Measurements from ENCODE around the gene CDH20.

Gene CDH20

GRCh38 chr18:61432590-61432989 lies 99.4 kb downstream of the CDH20 start:
- DNase-seq: no peak

- DNase-seq: no peak
Observed at GRCh38 chr18:61435064-61435652, 101.9 kb downstream of the CDH20 start.

GRCh38 chr18:61443081-61443725 lies 110.0 kb downstream of the CDH20 start:
- DNase-seq: no peak

GRCh38 chr18:61448316-61448715 lies 115.1 kb downstream of the CDH20 start:
- no peak for DNase-seq

GRCh38 chr18:61459896-61460648 lies 126.8 kb downstream of the CDH20 start:
- no peak for DNase-seq

- DNase-seq: no peak
Observed at GRCh38 chr18:61464551-61465142, 131.4 kb downstream of the CDH20 start.

GRCh38 chr18:61466736-61467135 lies 133.5 kb downstream of the CDH20 start:
- DNase-seq: no peak

- DNase-seq: no peak
Observed at GRCh38 chr18:61470031-61470674, 136.9 kb downstream of the CDH20 start.

GRCh38 chr18:61471541-61471940 lies 138.3 kb downstream of the CDH20 start:
- DNase-seq: no peak

- no peak for DNase-seq
Observed at GRCh38 chr18:61471942-61472341, 138.7 kb downstream of the CDH20 start.

- no peak for DNase-seq
Observed at GRCh38 chr18:61474341-61474740, 141.1 kb downstream of the CDH20 start.

GRCh38 chr18:61474918-61475317 lies 141.7 kb downstream of the CDH20 start:
- no peak for DNase-seq

- no peak for DNase-seq
Observed at GRCh38 chr18:61475931-61476330, 142.7 kb downstream of the CDH20 start.

- no peak for DNase-seq
Observed at GRCh38 chr18:61489334-61489733, 156.1 kb downstream of the CDH20 start.

GRCh38 chr18:61496374-61496773 lies 163.1 kb downstream of the CDH20 start:
- no peak for DNase-seq

GRCh38 chr18:61497422-61497821 lies 164.2 kb downstream of the CDH20 start:
- no peak for DNase-seq

GRCh38 chr18:61502472-61502871 lies 169.2 kb downstream of the CDH20 start:
- no peak for DNase-seq

- no peak for DNase-seq
Observed at GRCh38 chr18:61503688-61504087, 170.5 kb downstream of the CDH20 start.

GRCh38 chr18:61528961-61529360 lies 195.7 kb downstream of the CDH20 start:
- no peak for DNase-seq

- DNase-seq: no peak
Observed at GRCh38 chr18:61530681-61531080, 197.5 kb downstream of the CDH20 start.

- DNase-seq: no peak
Observed at GRCh38 chr18:61531182-61531581, 198.0 kb downstream of the CDH20 start.

GRCh38 chr18:61531891-61532290 lies 198.7 kb downstream of the CDH20 start:
- DNase-seq: no peak

GRCh38 chr18:61535401-61535800 lies 202.2 kb downstream of the CDH20 start:
- no peak for DNase-seq

Measured in stimulated activated CD4-positive, alpha-beta T cell treated with anti-CD3 and anti-CD28 coated beads, Interleukin-1b, Interleukin-23, amount 100 ng/mL, for 48 hours (primary cell).